ENCODE results near the gene ICE2.

DNA sequence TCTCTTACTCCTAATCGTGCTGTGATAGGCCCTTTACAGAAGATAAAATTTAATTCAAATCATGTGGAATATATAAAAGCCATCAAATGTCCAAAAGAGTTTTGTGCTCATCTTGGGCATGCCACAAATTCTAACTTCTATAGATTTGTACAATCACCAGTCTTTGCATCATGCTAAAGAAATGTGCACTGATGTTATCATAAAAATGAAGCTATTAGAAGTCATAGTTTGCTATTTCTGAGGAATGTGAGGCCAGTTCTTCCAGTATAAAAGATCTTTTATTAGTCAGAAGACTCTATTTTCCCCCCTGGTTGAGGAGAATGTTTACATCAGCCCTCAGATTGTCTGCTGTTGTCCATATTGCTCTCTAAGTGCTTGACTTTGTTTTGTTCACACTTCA lies 79.0 kb downstream of the ICE2 start:
- TF ChIP-seq, protein P1, sequence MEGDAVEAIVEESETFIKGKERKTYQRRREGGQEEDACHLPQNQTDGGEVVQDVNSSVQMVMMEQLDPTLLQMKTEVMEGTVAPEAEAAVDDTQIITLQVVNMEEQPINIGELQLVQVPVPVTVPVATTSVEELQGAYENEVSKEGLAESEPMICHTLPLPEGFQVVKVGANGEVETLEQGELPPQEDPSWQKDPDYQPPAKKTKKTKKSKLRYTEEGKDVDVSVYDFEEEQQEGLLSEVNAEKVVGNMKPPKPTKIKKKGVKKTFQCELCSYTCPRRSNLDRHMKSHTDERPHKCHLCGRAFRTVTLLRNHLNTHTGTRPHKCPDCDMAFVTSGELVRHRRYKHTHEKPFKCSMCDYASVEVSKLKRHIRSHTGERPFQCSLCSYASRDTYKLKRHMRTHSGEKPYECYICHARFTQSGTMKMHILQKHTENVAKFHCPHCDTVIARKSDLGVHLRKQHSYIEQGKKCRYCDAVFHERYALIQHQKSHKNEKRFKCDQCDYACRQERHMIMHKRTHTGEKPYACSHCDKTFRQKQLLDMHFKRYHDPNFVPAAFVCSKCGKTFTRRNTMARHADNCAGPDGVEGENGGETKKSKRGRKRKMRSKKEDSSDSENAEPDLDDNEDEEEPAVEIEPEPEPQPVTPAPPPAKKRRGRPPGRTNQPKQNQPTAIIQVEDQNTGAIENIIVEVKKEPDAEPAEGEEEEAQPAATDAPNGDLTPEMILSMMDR (IDR thresholded peaks at IDR 0.05), result no peak
- TF ChIP-seq EZH2phosphoT487 (IDR thresholded peaks at IDR 0.05), result no peak
